Measurements from ENCODE around the gene CASZ1.

DNA sequence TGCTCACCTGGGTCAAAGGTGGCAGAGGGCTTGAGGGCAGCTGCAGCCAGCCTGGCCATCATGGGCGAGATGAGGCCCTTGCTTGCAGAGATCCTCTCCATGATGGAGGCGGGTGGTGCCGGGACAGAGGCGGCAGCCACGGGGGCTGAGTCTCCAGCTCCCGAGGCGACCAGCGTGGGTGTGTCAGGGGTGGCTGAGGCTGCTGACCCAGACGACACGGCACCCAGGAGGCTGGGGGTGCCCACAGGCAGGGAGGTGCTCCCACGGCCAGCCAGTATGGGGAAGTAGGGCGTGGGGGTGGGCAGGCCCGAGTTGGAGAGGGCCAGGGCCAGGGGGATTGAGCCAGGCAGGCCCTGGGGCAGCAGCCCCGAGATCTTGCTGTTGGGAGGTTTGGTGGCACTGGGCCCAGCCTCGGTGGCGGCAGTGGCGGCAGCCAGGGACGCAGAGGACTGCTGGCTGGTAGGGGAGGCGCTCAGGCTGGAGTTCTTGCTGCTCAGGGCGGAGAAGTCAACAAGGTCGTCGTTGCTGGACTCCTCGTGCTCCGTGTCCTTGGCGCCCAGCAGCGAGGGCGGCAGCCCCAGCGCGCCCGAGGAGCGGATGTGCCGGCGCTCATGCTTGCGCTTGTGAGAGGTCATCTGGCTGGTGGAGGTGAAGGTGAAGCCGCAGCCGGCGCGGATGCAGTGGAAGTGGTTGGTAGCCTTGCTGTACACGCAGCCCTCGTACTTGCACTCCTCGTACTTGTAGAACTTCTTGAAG lies 142.9 kb downstream of the CASZ1 start:
- TF ChIP-seq, protein P1, sequence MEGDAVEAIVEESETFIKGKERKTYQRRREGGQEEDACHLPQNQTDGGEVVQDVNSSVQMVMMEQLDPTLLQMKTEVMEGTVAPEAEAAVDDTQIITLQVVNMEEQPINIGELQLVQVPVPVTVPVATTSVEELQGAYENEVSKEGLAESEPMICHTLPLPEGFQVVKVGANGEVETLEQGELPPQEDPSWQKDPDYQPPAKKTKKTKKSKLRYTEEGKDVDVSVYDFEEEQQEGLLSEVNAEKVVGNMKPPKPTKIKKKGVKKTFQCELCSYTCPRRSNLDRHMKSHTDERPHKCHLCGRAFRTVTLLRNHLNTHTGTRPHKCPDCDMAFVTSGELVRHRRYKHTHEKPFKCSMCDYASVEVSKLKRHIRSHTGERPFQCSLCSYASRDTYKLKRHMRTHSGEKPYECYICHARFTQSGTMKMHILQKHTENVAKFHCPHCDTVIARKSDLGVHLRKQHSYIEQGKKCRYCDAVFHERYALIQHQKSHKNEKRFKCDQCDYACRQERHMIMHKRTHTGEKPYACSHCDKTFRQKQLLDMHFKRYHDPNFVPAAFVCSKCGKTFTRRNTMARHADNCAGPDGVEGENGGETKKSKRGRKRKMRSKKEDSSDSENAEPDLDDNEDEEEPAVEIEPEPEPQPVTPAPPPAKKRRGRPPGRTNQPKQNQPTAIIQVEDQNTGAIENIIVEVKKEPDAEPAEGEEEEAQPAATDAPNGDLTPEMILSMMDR (IDR thresholded peaks at IDR 0.05; ENCODE audit: poor library complexity), result no peak
- TF ChIP-seq EZH2 (IDR thresholded peaks at IDR 0.05; ENCODE audit: borderline replicate concordance), result no peak

Measured in hepatocyte (in vitro differentiated cells).